ENCODE measurements around the gene DDX24.

DNA sequence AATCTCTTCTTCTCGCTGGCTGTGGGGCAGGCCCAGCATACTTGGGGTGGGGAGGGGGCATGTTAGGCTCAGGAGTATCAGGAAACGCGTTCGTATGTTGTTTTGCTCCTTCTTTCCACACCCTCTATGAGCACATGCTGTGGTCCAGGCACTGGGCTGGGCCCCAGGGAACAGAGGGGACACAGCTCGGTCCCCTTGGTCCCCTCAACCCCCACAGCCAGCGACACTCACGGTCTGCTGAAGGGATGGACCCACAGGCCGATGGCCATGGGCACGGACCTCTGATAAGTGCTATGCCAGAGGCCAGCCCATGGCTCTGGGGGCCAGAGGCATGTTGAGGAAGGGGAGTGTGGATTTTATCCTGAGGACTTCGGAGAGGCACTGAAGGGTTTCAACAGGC is 35.7 kb upstream of the DDX24 start:
- TF ChIP-seq EZH2 (IDR thresholded peaks at IDR 0.05; ENCODE audit: borderline replicate concordance): no peak
- TF ChIP-seq, protein P1, sequence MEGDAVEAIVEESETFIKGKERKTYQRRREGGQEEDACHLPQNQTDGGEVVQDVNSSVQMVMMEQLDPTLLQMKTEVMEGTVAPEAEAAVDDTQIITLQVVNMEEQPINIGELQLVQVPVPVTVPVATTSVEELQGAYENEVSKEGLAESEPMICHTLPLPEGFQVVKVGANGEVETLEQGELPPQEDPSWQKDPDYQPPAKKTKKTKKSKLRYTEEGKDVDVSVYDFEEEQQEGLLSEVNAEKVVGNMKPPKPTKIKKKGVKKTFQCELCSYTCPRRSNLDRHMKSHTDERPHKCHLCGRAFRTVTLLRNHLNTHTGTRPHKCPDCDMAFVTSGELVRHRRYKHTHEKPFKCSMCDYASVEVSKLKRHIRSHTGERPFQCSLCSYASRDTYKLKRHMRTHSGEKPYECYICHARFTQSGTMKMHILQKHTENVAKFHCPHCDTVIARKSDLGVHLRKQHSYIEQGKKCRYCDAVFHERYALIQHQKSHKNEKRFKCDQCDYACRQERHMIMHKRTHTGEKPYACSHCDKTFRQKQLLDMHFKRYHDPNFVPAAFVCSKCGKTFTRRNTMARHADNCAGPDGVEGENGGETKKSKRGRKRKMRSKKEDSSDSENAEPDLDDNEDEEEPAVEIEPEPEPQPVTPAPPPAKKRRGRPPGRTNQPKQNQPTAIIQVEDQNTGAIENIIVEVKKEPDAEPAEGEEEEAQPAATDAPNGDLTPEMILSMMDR (IDR thresholded peaks at IDR 0.05; ENCODE audit: poor library complexity): no peak
